Right forelimb (tissue), 1 donor: ENCODE results near the gene ANO4.
"Not testable (repeated sequence)": the region's sequence is repeated elsewhere in the genome, so short reads cannot be mapped to it uniquely, and the experiment has no call there.

Experiments
- DNase-seq: peaks from one replicate; pipeline ENCODE4 v3.0.0-alpha.2; 2018

ANO4 gene

GRCh38 chr12:100954118-100954517, 159.5 kb downstream of the ANO4 start:
- DNase-seq, result no peak

- no peak for DNase-seq
These were observed 160.6 kb downstream of the ANO4 start for GRCh38 chr12:100955139-100955538.

GRCh38 chr12:100956311-100956852, 161.8 kb downstream of the ANO4 start:
- no peak for DNase-seq

GRCh38 chr12:100959481-100959880, 164.9 kb downstream of the ANO4 start:
- DNase-seq, result no peak

- DNase-seq, result no peak
These were observed 167.6 kb downstream of the ANO4 start for GRCh38 chr12:100962086-100962712.

- no peak for DNase-seq
These were observed 168.8 kb downstream of the ANO4 start for GRCh38 chr12:100963381-100963780.

GRCh38 chr12:100964028-100964427, 169.5 kb downstream of the ANO4 start:
- no peak for DNase-seq

- no peak for DNase-seq
These were observed 172.6 kb downstream of the ANO4 start for GRCh38 chr12:100967189-100967588.

GRCh38 chr12:100970894-100971293, 176.3 kb downstream of the ANO4 start:
- no peak for DNase-seq

- DNase-seq, result no peak
These were observed 177.5 kb downstream of the ANO4 start for GRCh38 chr12:100972121-100972520.

GRCh38 chr12:100974341-100974740, 179.8 kb downstream of the ANO4 start:
- DNase-seq, result no peak

GRCh38 chr12:100974747-100975146, 180.2 kb downstream of the ANO4 start:
- no peak for DNase-seq

GRCh38 chr12:100976735-100977134, 182.2 kb downstream of the ANO4 start:
- no peak for DNase-seq

GRCh38 chr12:100980856-100981255, 186.3 kb downstream of the ANO4 start:
- DNase-seq, result no peak

- no peak for DNase-seq
These were observed 188.1 kb downstream of the ANO4 start for GRCh38 chr12:100982511-100983183.

- DNase-seq, result no peak
These were observed 190.2 kb downstream of the ANO4 start for GRCh38 chr12:100984796-100985195.

- DNase-seq, result no peak
These were observed 192.3 kb downstream of the ANO4 start for GRCh38 chr12:100986595-100987547.

GRCh38 chr12:100987552-100988521, 193.3 kb downstream of the ANO4 start:
- no peak for DNase-seq

- not testable (repeated sequence) for DNase-seq
These were observed 194.9 kb downstream of the ANO4 start for GRCh38 chr12:100989509-100989908.

- DNase-seq, result no peak
These were observed 196.5 kb downstream of the ANO4 start for GRCh38 chr12:100991102-100991501.

- DNase-seq, result no peak
These were observed 197.6 kb downstream of the ANO4 start for GRCh38 chr12:100992194-100992593.

- DNase-seq, result no peak
These were observed 199.4 kb downstream of the ANO4 start for GRCh38 chr12:100993916-100994450.
